ENCODE data around the gene SPDYE5.
A peak's percentile ranks its signal among the peaks of the same experiment; 100 is the strongest.
"Not testable (repeated sequence)": the region's sequence is repeated elsewhere in the genome, so short reads cannot be mapped to it uniquely, and the experiment has no call there.

SPDYE5 gene

GRCh38 chr7:75485979-75486643 lies 6.0 kb upstream of the SPDYE5 start, which contains the start of gene POM121C:
POM121C (minus strand) TSS chr7:75486299; CDS start chr7:75441496, 44,803 bp downstream.
- H3K4me1 ChIP-seq (ENCODE audit: control insufficient read depth, insufficient read depth, low read length); H3K9me3 ChIP-seq (ENCODE audit: control insufficient read depth, insufficient read depth, low read depth, low read length); H3K27me3 ChIP-seq (ENCODE audit: control insufficient read depth, insufficient read depth, low read length); H3K36me3 ChIP-seq (ENCODE audit: control insufficient read depth, insufficient read depth, low read length): not testable (repeated sequence)
- Histone ChIP-seq H3K4me3 (ENCODE audit: low read depth, low read length) (peak within 1 kb of the TSS; percentile 90), H3K27ac (ENCODE audit: low read depth, low read length) (peak within 1 kb of the TSS; percentile 77; the same call in 1 of the 2 replicates), H3K9ac (ENCODE audit: low read length) (peak within 1 kb of the TSS; percentile 88)

DNA sequence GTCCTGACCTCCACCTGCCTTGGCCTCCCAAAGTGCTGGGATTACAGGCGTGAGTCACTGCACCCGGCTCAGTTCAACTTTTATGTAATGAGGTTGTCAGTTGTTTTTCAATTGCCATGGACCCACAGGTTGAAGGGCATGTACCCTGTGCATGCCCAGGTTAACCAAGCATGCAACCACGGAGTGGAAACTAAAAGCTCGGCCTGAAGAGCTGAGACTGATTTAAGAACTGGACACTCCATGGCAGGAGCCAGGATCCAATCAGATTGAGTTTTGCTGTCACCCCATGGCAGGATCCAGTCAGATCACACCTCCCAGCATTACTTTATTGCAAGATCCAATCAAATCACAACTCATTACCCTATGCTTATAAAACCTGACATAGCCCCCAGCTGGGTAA lies 16.9 kb downstream of the SPDYE5 start:
- H3K4me1 ChIP-seq (ENCODE audit: control insufficient read depth, insufficient read depth, low read length); H3K4me3 ChIP-seq (ENCODE audit: low read depth, low read length); H3K27me3 ChIP-seq (ENCODE audit: control insufficient read depth, insufficient read depth, low read length): not testable (repeated sequence)

DNA sequence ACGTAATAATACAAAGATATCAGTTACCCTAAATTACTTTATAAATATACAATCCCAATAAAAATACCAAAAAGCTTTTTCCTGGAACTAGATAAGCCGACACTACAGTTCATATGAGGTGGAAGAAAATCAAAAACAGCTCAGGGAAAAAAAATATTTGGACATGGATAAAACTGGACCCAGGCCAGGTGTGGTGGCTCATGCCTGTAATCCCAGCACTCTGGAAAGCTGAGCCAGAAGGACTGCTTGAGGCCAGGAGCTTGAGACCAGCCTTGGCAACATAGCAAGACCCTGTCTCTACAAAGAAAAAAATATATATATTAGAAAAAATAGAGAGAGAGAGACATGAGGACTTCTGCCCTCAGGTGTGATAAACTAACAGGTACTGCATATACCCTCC lies 26.7 kb downstream of the SPDYE5 start:
- not testable (repeated sequence) for H3K9ac ChIP-seq (ENCODE audit: low read length); H3K9me3 ChIP-seq (ENCODE audit: control insufficient read depth, insufficient read depth, low read depth, low read length); H3K27me3 ChIP-seq (ENCODE audit: control insufficient read depth, insufficient read depth, low read length); H3K27ac ChIP-seq (ENCODE audit: low read depth, low read length); H3K4me3 ChIP-seq (ENCODE audit: low read depth, low read length); H3K4me1 ChIP-seq (ENCODE audit: control insufficient read depth, insufficient read depth, low read length)
- H3K36me3 ChIP-seq (ENCODE audit: control insufficient read depth, insufficient read depth, low read length): peaks cover 36% of the 10 kb centered on the region

More for the DNA sequence above, 16.9 kb downstream of the SPDYE5 start:
- H3K27ac ChIP-seq (ENCODE audit: low read depth, low read length); H3K36me3 ChIP-seq (ENCODE audit: control insufficient read depth, insufficient read depth, low read length); H3K9me3 ChIP-seq (ENCODE audit: control insufficient read depth, insufficient read depth, low read depth, low read length); H3K9ac ChIP-seq (ENCODE audit: low read length): not testable (repeated sequence)

DNA sequence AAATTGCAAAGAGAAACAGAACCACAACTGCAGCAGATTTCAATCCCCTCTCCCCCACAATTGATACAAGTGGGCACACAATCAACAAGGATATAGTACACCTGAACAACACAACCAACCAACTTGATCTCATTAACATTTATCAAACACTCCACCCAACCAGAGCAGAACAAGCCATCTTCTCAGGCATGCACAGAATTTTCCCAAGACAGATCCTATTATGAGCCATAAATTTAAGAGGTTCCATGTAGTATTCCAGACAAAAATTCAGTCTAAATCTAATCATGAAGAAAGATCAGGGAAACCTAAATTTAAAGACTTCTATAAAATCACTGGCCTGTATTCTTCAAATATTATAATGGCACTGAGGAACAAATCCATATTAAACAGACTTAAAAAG lies 29.6 kb downstream of the SPDYE5 start:
- not testable (repeated sequence) for H3K27me3 ChIP-seq (ENCODE audit: control insufficient read depth, insufficient read depth, low read length); H3K4me1 ChIP-seq (ENCODE audit: control insufficient read depth, insufficient read depth, low read length); H3K27ac ChIP-seq (ENCODE audit: low read depth, low read length); H3K4me3 ChIP-seq (ENCODE audit: low read depth, low read length); H3K9ac ChIP-seq (ENCODE audit: low read length); H3K9me3 ChIP-seq (ENCODE audit: control insufficient read depth, insufficient read depth, low read depth, low read length)
- peaks cover 50% of the 10 kb centered on the region for H3K36me3 ChIP-seq (ENCODE audit: control insufficient read depth, insufficient read depth, low read length)

DNA sequence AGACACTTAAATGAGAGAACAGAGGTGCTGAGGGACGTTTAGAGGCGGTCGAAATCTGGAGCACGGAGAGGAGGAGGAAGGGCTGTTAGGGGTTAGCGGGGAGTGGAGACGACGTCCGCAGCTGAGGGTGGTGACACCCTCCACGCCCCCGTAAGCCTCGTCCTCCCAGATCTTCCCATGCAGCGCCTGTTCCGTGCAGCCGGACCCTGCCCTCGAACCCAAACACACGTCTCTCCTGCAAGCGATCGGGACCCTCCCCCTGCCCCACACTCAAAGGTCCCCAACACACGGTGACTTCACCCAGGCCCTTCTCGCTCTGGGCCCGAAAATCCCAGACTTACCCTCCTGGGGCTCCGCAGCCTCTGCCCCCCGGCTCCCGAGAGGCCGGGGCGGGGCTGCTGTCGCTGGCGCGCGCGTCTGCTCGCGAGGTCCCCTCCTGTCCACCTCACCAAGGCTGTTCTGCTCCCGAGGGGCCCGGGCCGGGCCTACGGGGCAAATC lies 35.2 kb downstream of the SPDYE5 start:
- H3K27me3 ChIP-seq (ENCODE audit: control insufficient read depth, insufficient read depth, low read length); H3K4me1 ChIP-seq (ENCODE audit: control insufficient read depth, insufficient read depth, low read length); H3K9me3 ChIP-seq (ENCODE audit: control insufficient read depth, insufficient read depth, low read depth, low read length): not testable (repeated sequence)
- Histone ChIP-seq H3K4me3 (ENCODE audit: low read depth, low read length) (peak overlapping the region; percentile 84), H3K9ac (ENCODE audit: low read length) (peak overlapping the region; percentile 91), H3K27ac (ENCODE audit: low read depth, low read length) (peak overlapping the region; percentile 54; the same call in 1 of the 2 replicates), H3K36me3 (ENCODE audit: control insufficient read depth, insufficient read depth, low read length) (peaks cover 31% of the 10 kb centered on the region)

DNA sequence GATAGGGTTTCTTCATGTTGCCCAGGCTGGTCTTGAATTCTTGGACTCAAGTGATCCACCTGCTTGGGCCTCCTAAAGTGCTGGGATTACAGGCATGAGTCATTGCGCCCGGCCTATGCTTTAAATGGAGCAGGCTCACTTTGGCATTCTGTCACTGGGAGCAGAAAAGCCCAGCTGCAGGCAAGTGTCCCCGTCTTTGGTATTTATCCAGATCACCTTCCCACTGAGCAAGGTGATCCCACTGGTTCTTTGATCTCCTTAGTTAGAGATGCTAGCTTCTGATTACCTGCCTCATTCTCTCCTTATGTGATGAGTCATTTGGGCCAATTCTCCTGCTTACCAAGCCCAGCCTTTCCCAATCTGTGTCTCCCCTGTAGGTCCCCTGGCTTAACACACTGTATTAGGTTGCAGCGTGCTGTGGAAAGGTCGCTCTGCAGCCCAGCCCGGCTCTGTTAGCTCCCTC lies 39.3 kb downstream of the SPDYE5 start:
- H3K27me3 ChIP-seq (ENCODE audit: control insufficient read depth, insufficient read depth, low read length): no peaks in the 10 kb centered on the region
- no peak overlapping the region for H3K27ac ChIP-seq (ENCODE audit: low read depth, low read length)
- peaks cover 6% of the 10 kb centered on the region; the same call in 1 of the 2 replicates for H3K4me1 ChIP-seq (ENCODE audit: control insufficient read depth, insufficient read depth, low read length)
- no peaks in the 10 kb centered on the region for H3K9me3 ChIP-seq (ENCODE audit: control insufficient read depth, insufficient read depth, low read depth, low read length)
- no peak overlapping the region for H3K4me3 ChIP-seq (ENCODE audit: low read depth, low read length)
- H3K9ac ChIP-seq (ENCODE audit: low read length): peak overlapping the region; percentile 13
- peaks cover 26% of the 10 kb centered on the region for H3K36me3 ChIP-seq (ENCODE audit: control insufficient read depth, insufficient read depth, low read length)

DNA sequence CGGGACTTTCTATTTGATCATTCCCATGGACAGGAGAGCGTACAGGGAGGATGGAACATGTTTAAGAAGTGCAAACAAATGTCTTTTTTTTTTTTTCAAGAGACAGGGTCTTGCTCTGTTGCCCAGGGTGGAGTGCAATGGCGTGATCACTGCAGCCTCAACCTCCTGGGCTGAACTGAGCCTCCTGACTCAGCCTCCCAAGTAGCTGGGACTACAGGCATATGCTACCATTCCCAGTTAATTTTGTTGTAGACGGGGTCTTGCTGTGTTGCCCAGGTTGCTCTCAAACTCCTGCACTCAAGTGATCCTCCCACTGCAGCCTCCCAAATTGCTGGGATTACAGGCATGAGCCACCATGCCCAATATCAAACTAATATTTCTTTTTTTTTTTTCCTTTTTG lies 40.5 kb downstream of the SPDYE5 start:
- H3K27me3 ChIP-seq (ENCODE audit: control insufficient read depth, insufficient read depth, low read length): no peaks in the 10 kb centered on the region
- no peaks in the 10 kb centered on the region for H3K9me3 ChIP-seq (ENCODE audit: control insufficient read depth, insufficient read depth, low read depth, low read length)

DNA sequence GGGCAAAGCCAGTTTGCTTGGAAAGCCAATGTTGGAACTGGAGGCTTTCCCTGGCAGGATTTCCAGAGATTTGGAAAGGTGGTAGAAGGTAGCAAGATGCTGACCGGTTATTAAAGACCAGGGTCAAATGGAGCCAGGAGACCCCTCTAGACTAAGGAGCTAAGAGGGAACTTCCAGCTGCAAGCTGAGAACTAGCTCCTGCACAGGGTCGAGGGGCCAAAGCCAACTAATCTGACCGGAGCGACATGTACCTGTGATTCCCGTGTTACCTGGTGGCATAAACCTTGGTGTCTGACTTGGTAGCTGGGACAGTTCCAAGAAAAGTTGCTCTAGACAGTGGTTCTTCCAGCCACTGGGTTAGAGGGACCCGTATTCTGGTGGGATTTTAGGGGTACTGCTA lies 41.8 kb downstream of the SPDYE5 start:
- Histone ChIP-seq H3K4me1 (ENCODE audit: control insufficient read depth, insufficient read depth, low read length) (peaks cover 6% of the 10 kb centered on the region; the same call in 1 of the 2 replicates), H3K27me3 (ENCODE audit: control insufficient read depth, insufficient read depth, low read length) (no peaks in the 10 kb centered on the region), H3K9ac (ENCODE audit: low read length) (no peak overlapping the region), H3K9me3 (ENCODE audit: control insufficient read depth, insufficient read depth, low read depth, low read length) (no peaks in the 10 kb centered on the region), H3K27ac (ENCODE audit: low read depth, low read length) (no peak overlapping the region), H3K4me3 (ENCODE audit: low read depth, low read length) (no peak overlapping the region), H3K36me3 (ENCODE audit: control insufficient read depth, insufficient read depth, low read length) (peaks cover 49% of the 10 kb centered on the region)

More for the DNA sequence above, 40.5 kb downstream of the SPDYE5 start:
- H3K4me3 ChIP-seq (ENCODE audit: low read depth, low read length): no peak overlapping the region
- no peak overlapping the region for H3K9ac ChIP-seq (ENCODE audit: low read length)
- H3K36me3 ChIP-seq (ENCODE audit: control insufficient read depth, insufficient read depth, low read length): peaks cover 38% of the 10 kb centered on the region
- no peak overlapping the region for H3K27ac ChIP-seq (ENCODE audit: low read depth, low read length)
- peaks cover 6% of the 10 kb centered on the region; the same call in 1 of the 2 replicates for H3K4me1 ChIP-seq (ENCODE audit: control insufficient read depth, insufficient read depth, low read length)

DNA sequence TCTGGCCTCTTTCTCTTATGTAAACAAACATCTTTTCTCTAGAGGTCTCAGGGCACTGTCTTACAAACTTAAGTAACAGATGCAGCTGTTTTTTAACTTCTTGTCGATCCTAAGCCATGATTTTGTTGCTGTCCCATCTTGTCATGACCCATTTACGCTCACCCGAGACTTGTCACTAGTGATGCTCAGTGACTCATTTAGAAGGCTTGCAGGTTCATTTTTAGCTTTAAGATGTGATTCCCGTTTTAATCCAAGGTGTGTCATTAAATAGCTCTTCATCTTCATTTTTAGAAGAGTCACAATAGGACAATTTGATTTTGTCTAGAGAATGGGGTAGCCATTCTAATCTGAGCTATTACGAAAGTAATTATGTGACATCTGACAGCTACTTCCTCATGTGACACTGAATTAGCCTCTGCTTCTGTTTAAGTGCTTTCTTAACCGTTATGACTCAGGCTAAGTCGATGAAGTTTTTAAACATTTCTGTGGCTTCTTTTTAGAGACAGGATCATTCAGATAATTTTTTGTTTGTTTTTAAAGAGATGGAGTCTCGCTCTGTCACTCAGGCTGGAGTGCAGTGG lies 42.7 kb downstream of the SPDYE5 start:
- H3K4me1 ChIP-seq (ENCODE audit: control insufficient read depth, insufficient read depth, low read length): peaks cover 6% of the 10 kb centered on the region; the same call in 1 of the 2 replicates
- H3K36me3 ChIP-seq (ENCODE audit: control insufficient read depth, insufficient read depth, low read length): peaks cover 58% of the 10 kb centered on the region
- no peaks in the 10 kb centered on the region for H3K27me3 ChIP-seq (ENCODE audit: control insufficient read depth, insufficient read depth, low read length)
- H3K9ac ChIP-seq (ENCODE audit: low read length): no peak overlapping the region
- no peak overlapping the region for H3K4me3 ChIP-seq (ENCODE audit: low read depth, low read length)
- H3K9me3 ChIP-seq (ENCODE audit: control insufficient read depth, insufficient read depth, low read depth, low read length): no peaks in the 10 kb centered on the region
- H3K27ac ChIP-seq (ENCODE audit: low read depth, low read length): no peak overlapping the region

DNA sequence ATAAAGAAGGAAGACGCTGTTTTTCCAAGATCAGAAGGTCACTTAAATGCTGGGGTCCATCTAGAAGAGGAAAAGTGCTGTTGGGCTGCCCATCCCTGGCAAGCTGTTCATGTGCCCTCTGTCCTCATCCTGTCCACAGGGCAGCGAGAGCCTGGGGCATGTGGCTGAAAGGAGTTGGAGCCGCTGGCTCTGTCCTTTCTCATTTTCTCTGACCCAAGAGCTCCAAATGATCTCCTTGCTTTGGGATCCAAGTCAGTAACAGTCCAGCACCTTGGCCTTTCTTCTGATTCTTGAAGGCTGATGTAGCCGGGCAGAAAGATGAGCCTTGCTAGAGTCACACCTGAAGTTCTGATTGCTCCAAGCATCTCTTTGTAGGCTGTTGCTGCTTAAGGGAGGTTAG lies 44.4 kb downstream of the SPDYE5 start:
- Histone ChIP-seq H3K4me3 (ENCODE audit: low read depth, low read length) (no peak overlapping the region), H3K27me3 (ENCODE audit: control insufficient read depth, insufficient read depth, low read length) (no peaks in the 10 kb centered on the region), H3K9me3 (ENCODE audit: control insufficient read depth, insufficient read depth, low read depth, low read length) (no peaks in the 10 kb centered on the region), H3K27ac (ENCODE audit: low read depth, low read length) (no peak overlapping the region), H3K36me3 (ENCODE audit: control insufficient read depth, insufficient read depth, low read length) (peaks cover 71% of the 10 kb centered on the region), H3K4me1 (ENCODE audit: control insufficient read depth, insufficient read depth, low read length) (peaks cover 2% of the 10 kb centered on the region; the same call in 1 of the 2 replicates), H3K9ac (ENCODE audit: low read length) (no peak overlapping the region)

- Histone ChIP-seq H3K27ac (ENCODE audit: low read depth, low read length) (no peak overlapping the region), H3K4me3 (ENCODE audit: low read depth, low read length) (no peak overlapping the region), H3K36me3 (ENCODE audit: control insufficient read depth, insufficient read depth, low read length) (peaks cover 76% of the 10 kb centered on the region), H3K9ac (ENCODE audit: low read length) (no peak overlapping the region), H3K4me1 (ENCODE audit: control insufficient read depth, insufficient read depth, low read length) (no peaks in the 10 kb centered on the region), H3K27me3 (ENCODE audit: control insufficient read depth, insufficient read depth, low read length) (no peaks in the 10 kb centered on the region), H3K9me3 (ENCODE audit: control insufficient read depth, insufficient read depth, low read depth, low read length) (no peaks in the 10 kb centered on the region)
These were observed 44.9 kb downstream of the SPDYE5 start for GRCh38 chr7:75536940-75537538.
